ENCODE data around the gene S100A9. TPM values are rescaled to one million over a fixed set of nuclear protein-coding genes. Genes with fewer than 3 reads are reported as not detected.

Gene S100A9
- total and polyA plus RNA-seq, 8 donors: 17.0 to 1,552 (median 33.6) TPM

DNA sequence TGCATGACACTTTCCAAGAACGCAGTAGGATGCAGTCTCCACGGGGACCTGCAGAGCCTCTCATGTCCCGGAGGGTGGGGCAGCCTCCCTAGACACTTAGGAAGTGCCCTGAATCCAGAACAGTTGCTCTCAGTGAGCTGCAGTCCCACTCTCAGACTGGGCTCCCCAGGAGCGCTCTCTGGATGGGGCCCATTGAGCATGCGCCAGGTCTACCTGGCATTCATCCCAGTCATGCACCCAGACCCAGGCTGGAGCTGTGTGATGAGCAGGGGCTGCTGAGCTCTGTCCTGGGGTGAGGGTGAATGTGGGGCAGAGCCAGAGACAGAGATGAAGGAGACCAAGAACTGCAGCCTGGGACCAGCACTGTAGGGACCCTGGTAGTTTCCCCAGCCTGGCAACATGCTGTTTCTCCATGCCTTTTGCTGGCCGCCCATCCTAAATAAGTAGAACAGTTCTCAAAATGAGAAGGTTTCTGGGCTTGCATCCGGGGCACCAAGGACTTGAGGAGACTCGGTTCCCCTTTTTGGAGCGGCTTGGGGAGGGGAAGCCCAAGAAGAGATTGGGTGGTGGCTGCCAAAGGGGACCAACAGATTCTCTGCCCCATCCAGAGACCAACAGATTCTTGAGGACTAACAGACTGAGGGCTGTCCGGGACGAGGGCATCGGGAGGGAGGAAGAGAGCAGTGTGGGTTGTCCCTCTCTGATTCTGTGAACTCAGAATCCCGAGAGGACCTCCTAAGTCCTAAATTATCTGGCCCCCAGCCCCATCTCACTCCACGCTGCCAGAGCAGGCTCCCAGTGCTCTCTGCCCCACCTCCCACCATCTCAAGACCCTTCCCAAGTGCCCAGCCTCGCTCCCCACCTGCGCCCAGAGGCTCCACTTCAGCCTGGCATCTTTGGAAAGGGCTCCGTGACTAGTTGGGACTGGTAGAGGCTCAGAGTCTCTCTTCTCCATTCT is 8.0 kb upstream of the S100A9 start:
- DNase-seq (no peak), ATAC-seq (no peak)
- Histone ChIP-seq H3K27ac (no peak overlapping the region), H3K4me3 (no peak overlapping the region), H3K9me3 (no peaks in the 10 kb centered on the region), H3K4me1 (peaks cover 0 to 24% of the 10 kb centered on the region in 2 donors), H3K36me3 (no peaks in the 10 kb centered on the region), H3K27me3 (peaks cover 6 to 45% of the 10 kb centered on the region in 2 donors)
- intact Hi-C loops (cut with DNase I): no loop called here
- TF ChIP-seq, protein P1, sequence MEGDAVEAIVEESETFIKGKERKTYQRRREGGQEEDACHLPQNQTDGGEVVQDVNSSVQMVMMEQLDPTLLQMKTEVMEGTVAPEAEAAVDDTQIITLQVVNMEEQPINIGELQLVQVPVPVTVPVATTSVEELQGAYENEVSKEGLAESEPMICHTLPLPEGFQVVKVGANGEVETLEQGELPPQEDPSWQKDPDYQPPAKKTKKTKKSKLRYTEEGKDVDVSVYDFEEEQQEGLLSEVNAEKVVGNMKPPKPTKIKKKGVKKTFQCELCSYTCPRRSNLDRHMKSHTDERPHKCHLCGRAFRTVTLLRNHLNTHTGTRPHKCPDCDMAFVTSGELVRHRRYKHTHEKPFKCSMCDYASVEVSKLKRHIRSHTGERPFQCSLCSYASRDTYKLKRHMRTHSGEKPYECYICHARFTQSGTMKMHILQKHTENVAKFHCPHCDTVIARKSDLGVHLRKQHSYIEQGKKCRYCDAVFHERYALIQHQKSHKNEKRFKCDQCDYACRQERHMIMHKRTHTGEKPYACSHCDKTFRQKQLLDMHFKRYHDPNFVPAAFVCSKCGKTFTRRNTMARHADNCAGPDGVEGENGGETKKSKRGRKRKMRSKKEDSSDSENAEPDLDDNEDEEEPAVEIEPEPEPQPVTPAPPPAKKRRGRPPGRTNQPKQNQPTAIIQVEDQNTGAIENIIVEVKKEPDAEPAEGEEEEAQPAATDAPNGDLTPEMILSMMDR (IDR thresholded peaks at IDR 0.05): no peak

DNA sequence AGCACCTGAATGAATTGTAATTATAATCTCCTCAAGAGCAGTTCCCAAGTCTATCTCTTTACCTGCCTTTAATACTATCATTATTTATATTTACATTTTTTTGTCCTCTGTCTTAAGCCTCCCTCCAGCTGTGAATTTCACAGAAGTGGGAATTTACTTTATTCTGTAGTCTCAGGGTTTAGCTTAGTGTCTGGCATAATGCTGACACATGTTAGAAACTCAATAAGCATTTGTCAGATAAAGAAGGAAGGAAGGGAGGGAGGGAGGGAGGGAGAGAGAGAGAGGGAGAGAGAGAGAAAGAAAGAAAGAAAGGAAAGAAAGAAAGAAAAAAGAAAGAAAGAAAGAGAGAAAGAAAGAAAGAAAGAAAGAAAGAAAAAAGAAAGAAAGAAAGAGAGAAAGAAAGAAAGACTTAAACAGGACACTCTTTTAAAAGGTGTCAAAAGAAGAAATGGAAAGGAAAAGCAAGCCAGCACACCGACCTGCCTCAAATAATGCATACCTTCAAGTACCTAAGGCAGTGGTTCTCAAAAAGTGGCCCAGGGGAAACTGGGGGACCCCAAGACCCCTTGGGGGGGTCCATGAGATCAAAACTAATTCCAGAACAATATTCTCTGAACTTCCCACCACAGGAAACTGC is 7.2 kb upstream of the S100A9 start:
- Histone ChIP-seq H3K4me1 (peaks cover 0 to 21% of the 10 kb centered on the region in 2 donors), H3K27me3 (peaks cover 6 to 44% of the 10 kb centered on the region in 2 donors), H3K27ac (no peak overlapping the region), H3K4me3 (no peak overlapping the region), H3K9me3 (no peaks in the 10 kb centered on the region), H3K36me3 (no peaks in the 10 kb centered on the region)
- no peak for ATAC-seq
- intact Hi-C loops (cut with DNase I): no loop called here
- TF ChIP-seq, protein P1 (IDR thresholded peaks at IDR 0.05): no peak
- no peak for DNase-seq

DNA sequence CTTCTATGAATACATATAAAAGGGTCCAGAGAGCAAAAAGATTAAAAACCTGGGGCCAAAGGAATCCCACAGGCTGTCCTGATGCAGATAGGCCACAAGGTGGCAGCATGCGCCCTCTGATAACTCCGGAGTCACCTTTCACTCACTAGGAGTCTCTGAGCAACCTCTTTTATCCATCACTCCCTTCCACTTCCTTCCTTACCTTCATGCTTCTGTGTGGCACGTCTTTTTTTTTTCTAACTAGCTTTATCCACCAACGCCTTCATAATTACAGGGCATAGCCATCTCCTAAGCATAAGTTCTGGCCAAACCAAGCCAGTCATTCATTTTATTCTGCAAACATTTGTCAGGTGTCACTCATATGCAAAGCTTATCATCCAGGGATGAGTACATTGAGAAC is 5.1 kb upstream of the S100A9 start:
- no peaks in the 10 kb centered on the region for H3K36me3 ChIP-seq
- no peak overlapping the region for H3K27ac ChIP-seq
- peaks cover 0 to 28% of the 10 kb centered on the region in 2 donors for H3K4me1 ChIP-seq
- H3K9me3 ChIP-seq: no peaks in the 10 kb centered on the region
- DNase-seq (peak; percentile 29 to 90 (median 69)), ATAC-seq (peak; percentile 86)
- H3K27me3 ChIP-seq: peaks cover 6 to 41% of the 10 kb centered on the region in 2 donors
- intact Hi-C loops (cut with DNase I): no loop called here
- no peak overlapping the region for H3K4me3 ChIP-seq
- TF ChIP-seq, protein P1 (IDR thresholded peaks at IDR 0.05): peak; percentile 92 to 95

DNA sequence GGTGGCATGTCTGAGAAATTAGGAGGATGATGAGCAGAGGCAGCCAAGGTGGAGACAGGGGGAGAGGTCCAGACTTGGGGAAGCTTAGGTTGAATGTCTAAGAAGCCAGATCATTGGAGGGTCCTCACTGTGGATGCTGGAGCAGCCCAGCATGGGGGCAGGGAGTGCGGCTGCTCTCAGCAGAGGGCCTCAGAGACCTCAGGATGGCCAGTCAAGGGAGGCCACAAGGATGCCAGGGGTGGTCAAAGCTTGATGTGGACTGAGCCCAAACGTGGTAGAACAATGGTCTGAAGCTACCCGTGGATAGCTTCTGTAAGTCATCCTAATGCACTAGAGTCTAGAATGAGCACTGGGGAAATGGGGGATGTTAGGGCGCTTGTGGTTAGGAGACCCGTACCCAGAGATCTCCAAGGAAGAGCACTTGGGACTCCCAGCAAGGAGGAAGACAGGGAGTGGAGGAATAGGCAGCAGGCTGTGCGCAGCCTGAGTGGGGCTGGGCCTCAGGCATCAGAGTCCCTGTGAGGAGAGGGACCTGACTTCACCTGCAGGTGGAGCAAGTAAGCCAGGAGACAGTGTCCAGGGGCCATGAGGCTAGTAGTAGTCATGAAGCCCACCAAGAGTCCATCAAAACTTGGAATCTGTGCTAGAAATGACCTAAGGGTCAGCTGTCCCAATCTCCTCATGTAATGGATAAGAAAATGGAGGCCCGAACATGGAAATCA is 4.3 kb upstream of the S100A9 start:
- intact Hi-C loops (cut with DNase I): no loop called here
- H3K27ac ChIP-seq: no peak overlapping the region
- ATAC-seq: no peak
- DNase-seq: no peak
- H3K9me3 ChIP-seq: no peaks in the 10 kb centered on the region
- H3K4me3 ChIP-seq: no peak overlapping the region
- H3K36me3 ChIP-seq: no peaks in the 10 kb centered on the region
- TF ChIP-seq, protein P1 (IDR thresholded peaks at IDR 0.05): peak in 1 of 2 donors; percentile 21
- peaks cover 6 to 34% of the 10 kb centered on the region in 2 donors for H3K27me3 ChIP-seq
- H3K4me1 ChIP-seq: peaks cover 0 to 28% of the 10 kb centered on the region in 2 donors

Data from left lung (tissue), 10 donors.